H9 (cell line): ENCODE measurements around the gene AEN. TPM values are rescaled to one million over a fixed set of nuclear protein-coding genes. Genes with fewer than 3 reads are reported as not detected.

Experiments
- DNase-seq: peaks from one replicate; pipeline ENCODE4 v3.0.0-alpha.2; 2017
- H2AFZ ChIP-seq: one replicate; pipeline ENCODE4 v1.6.1; 2013; ENCODE audit warnings: mild to moderate bottlenecking, low read length, control low read depth, moderate library complexity
- H2AK5ac ChIP-seq: 2 replicates; pipeline ENCODE4 v1.6.1; 2013; ENCODE audit warnings: low read length, control low read depth, mixed read lengths; ENCODE audit not compliant: insufficient read length
- H2BK120ac ChIP-seq: one replicate; pipeline ENCODE4 v1.6.1; 2013; ENCODE audit warnings: low read depth, mild to moderate bottlenecking, low read length, control low read depth, inconsistent platforms; ENCODE audit not compliant: poor library complexity, severe bottlenecking
- H2BK12ac ChIP-seq: 2 replicates; pipeline ENCODE4 v1.6.1; 2013; ENCODE audit warnings: low read length, control low read depth, mixed read lengths, low read depth; ENCODE audit not compliant: insufficient read length
- H2BK15ac ChIP-seq: 2 replicates; pipeline ENCODE4 v1.6.1; 2013; ENCODE audit warnings: low read depth, low read length, control low read depth
- H2BK20ac ChIP-seq: one replicate; pipeline ENCODE4 v1.6.1; 2013; ENCODE audit warnings: low read depth, mild to moderate bottlenecking, low read length, control low read depth, inconsistent platforms; ENCODE audit not compliant: poor library complexity, severe bottlenecking
- H2BK5ac ChIP-seq: 2 replicates; pipeline ENCODE4 v1.6.1; 2013; ENCODE audit warnings: low read length, control low read depth, mixed read lengths; ENCODE audit not compliant: insufficient read length
- H3K14ac ChIP-seq: 2 replicates; pipeline ENCODE4 v1.6.1; 2013; ENCODE audit warnings: low read length, control low read depth; ENCODE audit not compliant: insufficient read depth
- H3K18ac ChIP-seq: 2 replicates; pipeline ENCODE4 v1.6.1; 2013; ENCODE audit warnings: low read depth, mild to moderate bottlenecking, mixed read lengths, low read length, control low read depth; ENCODE audit not compliant: insufficient read length
- H3K23ac ChIP-seq: 2 replicates; pipeline ENCODE4 v1.6.1; 2013; ENCODE audit warnings: low read length, control low read depth, mixed read lengths, low read depth; ENCODE audit not compliant: insufficient read length
- H3K23me2 ChIP-seq: 2 replicates; pipeline ENCODE4 v1.6.1; 2013; ENCODE audit warnings: low read depth, mild to moderate bottlenecking, mixed read lengths, low read length, control low read depth; ENCODE audit not compliant: insufficient read length, poor library complexity, severe bottlenecking
- H3K27ac ChIP-seq: 2 replicates; pipeline ENCODE4 v1.5.1; 2013; ENCODE audit warnings: low read length, control low read depth, mixed read lengths, low read depth; ENCODE audit not compliant: insufficient read length
- H3K27me3 ChIP-seq: 2 replicates; pipeline ENCODE4 v1.6.1; 2013; ENCODE audit warnings: low read length, control low read depth, inconsistent platforms; ENCODE audit not compliant: insufficient read depth
- H3K4ac ChIP-seq: 2 replicates; pipeline ENCODE4 v1.6.1; 2013; ENCODE audit warnings: low read depth, mild to moderate bottlenecking, control low read depth, inconsistent platforms, low read length, moderate library complexity
- H3K4me1 ChIP-seq: 2 replicates; pipeline ENCODE4 v1.6.1; 2013; ENCODE audit warnings: low read length, control low read depth, inconsistent platforms; ENCODE audit not compliant: insufficient read depth
- H3K4me2 ChIP-seq: 2 replicates; pipeline ENCODE4 v1.6.1; 2013; ENCODE audit warnings: low read length, control low read depth, mixed read lengths; ENCODE audit not compliant: insufficient read length, insufficient read depth
- H3K56ac ChIP-seq: 2 replicates; pipeline ENCODE4 v1.6.1; 2013; ENCODE audit warnings: low read depth, mild to moderate bottlenecking, mixed read lengths, low read length, control low read depth; ENCODE audit not compliant: insufficient read length
- H3K79me1 ChIP-seq: 2 replicates; pipeline ENCODE4 v1.6.1; 2013; ENCODE audit warnings: low read depth, mild to moderate bottlenecking, moderate library complexity, low read length, control low read depth, inconsistent platforms; ENCODE audit not compliant: insufficient read depth, poor library complexity, severe bottlenecking
- H3K79me2 ChIP-seq: 2 replicates; pipeline ENCODE4 v1.6.1; 2013; ENCODE audit warnings: low read length, control low read depth, inconsistent platforms; ENCODE audit not compliant: insufficient read depth
- H3K9ac ChIP-seq: 2 replicates; pipeline ENCODE4 v1.6.1; 2013; ENCODE audit warnings: low read length, control low read depth, mixed read lengths; ENCODE audit not compliant: insufficient read length; ENCODE audit errors: extremely low read depth
- H3K9me3 ChIP-seq: one replicate; pipeline ENCODE4 v1.6.1; 2013; ENCODE audit warnings: low read depth, low read length, inconsistent platforms; ENCODE audit not compliant: control insufficient read depth
- H3T11ph ChIP-seq: one replicate; pipeline ENCODE4 v1.6.1; 2013; ENCODE audit warnings: mild to moderate bottlenecking, low read length, control low read depth, inconsistent platforms
- H4K20me1 ChIP-seq: one replicate; pipeline ENCODE4 v1.6.1; 2013; ENCODE audit not compliant: control insufficient read depth, insufficient read length, insufficient read depth
- H4K5ac ChIP-seq: 2 replicates; pipeline ENCODE4 v1.6.1; 2013; ENCODE audit warnings: low read depth, mild to moderate bottlenecking, mixed read lengths, low read length, control low read depth; ENCODE audit not compliant: insufficient read length
- H4K8ac ChIP-seq: replicated peaks from 2 replicates; pipeline ENCODE4 v1.6.1; 2013; ENCODE audit warnings: low read length, control low read depth, mixed read lengths, low read depth; ENCODE audit not compliant: insufficient read length
- H4K91ac ChIP-seq: 2 replicates; pipeline ENCODE4 v1.6.1; 2013; ENCODE audit warnings: low read depth, mild to moderate bottlenecking, moderate library complexity, mixed read lengths, low read length, control low read depth; ENCODE audit not compliant: insufficient read length
- H3K27ac Mint-ChIP-seq, 3 experiments: 2 replicates in 2 of 3; 3 replicates in 1 of 3; pipeline ENCODE4 v1.8.0; 2020 to 2021; ENCODE audit warnings: mixed read lengths in 3 of 3, mild to moderate bottlenecking in 1 of 3, moderate library complexity in 1 of 3
- H3K27me3 Mint-ChIP-seq: 2 replicates; pipeline ENCODE4 v1.8.0; 2021; ENCODE audit warnings: low read depth, mild to moderate bottlenecking, moderate library complexity, mixed read lengths
- H3K36me3 Mint-ChIP-seq, 3 experiments: 2 replicates in 2 of 3; 3 replicates in 1 of 3; pipeline ENCODE4 v1.8.0; 2020 to 2021; ENCODE audit warnings: low read depth in 3 of 3, mixed read lengths in 3 of 3; ENCODE audit not compliant: insufficient read depth in 1 of 3
- H3K4me1 Mint-ChIP-seq, 2 experiments: 2 replicates each; pipeline ENCODE4 v1.8.0; 2020; ENCODE audit warnings: mixed read lengths in 2 of 2
- H3K4me3 Mint-ChIP-seq, 2 experiments: 2 replicates in 1 of 2; 3 replicates in 1 of 2; pipeline ENCODE4 v1.8.0; 2020 to 2021; ENCODE audit warnings: mild to moderate bottlenecking in 2 of 2, mixed read lengths in 2 of 2, moderate library complexity in 1 of 2
- H3K9me3 Mint-ChIP-seq, 2 experiments: 2 replicates in 1 of 2; 3 replicates in 1 of 2; pipeline ENCODE4 v1.8.0; 2020; ENCODE audit warnings: mild to moderate bottlenecking in 2 of 2, mixed read lengths in 2 of 2, moderate library complexity in 1 of 2
- WGBS: extraction: QIAGEN DNeasy Blood & Tissue Kit; methylation state at CpG from one replicate; pipeline ENCODE4 v1.1.7; 2013; ENCODE audit warnings: missing lambda C conversion rate, low lambda C conversion rate, mixed read lengths; ENCODE audit not compliant: insufficient read length; ENCODE audit errors: extremely low coverage; 5-methylcytosine and 5-hydroxymethylcytosine counted together
- total RNA-seq: library from RNA; stranded (reverse); gene quantifications from 2 replicates; pipeline ENCODE4 v1.2.1, GENCODE V29; 2021
- TF ChIP-seq, protein P1 (sequence below): fragments of 200-600 bp; sonication (generic); conservative IDR thresholded peaks from 3 replicates; pipeline ENCODE4 v1.8.0; 2021; ENCODE audit warnings: antibody characterized with exemption, mild to moderate bottlenecking

AEN gene
- total RNA-seq, 1 experiment from 2014 or later, result 132 TPM

GRCh38 chr15:88655103-88655553 lies 34.0 kb downstream of the AEN start:
- Histone ChIP-seq H3K4ac (no peak overlapping the region), H2AK5ac (no peak overlapping the region)
- 0 out of 7 replicates have a peak overlapping the region, but pooled peaks of 1 of the 3 experiments have one; percentile 55 for H3K27ac Mint-ChIP-seq

More at GRCh38 chr15:88655103-88655553, 34.0 kb downstream of the AEN start:
- H3K9ac ChIP-seq, result no peak overlapping the region
- no peaks in the 10 kb centered on the region for H3K23me2 ChIP-seq
- H3K14ac ChIP-seq, result no peak overlapping the region; the same call in 1 of the 2 replicates
- no peak for DNase-seq
- H2BK120ac ChIP-seq, result no peak overlapping the region
- H4K8ac ChIP-seq, result no peak overlapping the region
- H3K9me3 ChIP-seq, result no peaks in the 10 kb centered on the region
- no peak overlapping the region for H4K5ac ChIP-seq
- H3K27me3 ChIP-seq, result no peaks in the 10 kb centered on the region
- H2BK15ac ChIP-seq, result no peak overlapping the region
- no peaks in the 10 kb centered on the region for H3K79me1 ChIP-seq
- H3K79me2 ChIP-seq, result no peaks in the 10 kb centered on the region
- H3K9me3 Mint-ChIP-seq, result no peaks in the 10 kb centered on the region
- no peak overlapping the region for H2BK20ac ChIP-seq
- no peak overlapping the region for H3K23ac ChIP-seq
- TF ChIP-seq, protein P1, sequence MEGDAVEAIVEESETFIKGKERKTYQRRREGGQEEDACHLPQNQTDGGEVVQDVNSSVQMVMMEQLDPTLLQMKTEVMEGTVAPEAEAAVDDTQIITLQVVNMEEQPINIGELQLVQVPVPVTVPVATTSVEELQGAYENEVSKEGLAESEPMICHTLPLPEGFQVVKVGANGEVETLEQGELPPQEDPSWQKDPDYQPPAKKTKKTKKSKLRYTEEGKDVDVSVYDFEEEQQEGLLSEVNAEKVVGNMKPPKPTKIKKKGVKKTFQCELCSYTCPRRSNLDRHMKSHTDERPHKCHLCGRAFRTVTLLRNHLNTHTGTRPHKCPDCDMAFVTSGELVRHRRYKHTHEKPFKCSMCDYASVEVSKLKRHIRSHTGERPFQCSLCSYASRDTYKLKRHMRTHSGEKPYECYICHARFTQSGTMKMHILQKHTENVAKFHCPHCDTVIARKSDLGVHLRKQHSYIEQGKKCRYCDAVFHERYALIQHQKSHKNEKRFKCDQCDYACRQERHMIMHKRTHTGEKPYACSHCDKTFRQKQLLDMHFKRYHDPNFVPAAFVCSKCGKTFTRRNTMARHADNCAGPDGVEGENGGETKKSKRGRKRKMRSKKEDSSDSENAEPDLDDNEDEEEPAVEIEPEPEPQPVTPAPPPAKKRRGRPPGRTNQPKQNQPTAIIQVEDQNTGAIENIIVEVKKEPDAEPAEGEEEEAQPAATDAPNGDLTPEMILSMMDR, result no peak
- peaks cover 24 to 28% of the 10 kb centered on the region in 2 experiments for H3K4me1 Mint-ChIP-seq
- H3K27ac ChIP-seq, result no peak overlapping the region
- H3K36me3 Mint-ChIP-seq, result no peaks in the 10 kb centered on the region
- no peak overlapping the region for H4K91ac ChIP-seq
- H4K20me1 ChIP-seq, result peaks cover 2% of the 10 kb centered on the region
- no peak overlapping the region for H3T11ph ChIP-seq
- no peak overlapping the region for H3K4me2 ChIP-seq
- no peak overlapping the region for H3K18ac ChIP-seq
- H2BK5ac ChIP-seq, result no peak overlapping the region
- no peak overlapping the region for H3K4me3 Mint-ChIP-seq
- H3K56ac ChIP-seq, result no peak overlapping the region
- peaks cover 2% of the 10 kb centered on the region; the same call in 1 of the 2 replicates for H3K27me3 Mint-ChIP-seq
- H3K4me1 ChIP-seq, result no peaks in the 10 kb centered on the region; the same call in 1 of the 2 replicates
- no CpG with 5 or more reads among the region's 14 CpGs for WGBS
- H2AFZ ChIP-seq, result no peak overlapping the region
- H2BK12ac ChIP-seq, result no peak overlapping the region
